IPS-18c (cell line): ENCODE measurements around the gene SDR9C7.
"Not testable (repeated sequence)": the region's sequence is repeated elsewhere in the genome, so short reads cannot be mapped to it uniquely, and the experiment has no call there.

Experiments
- H3K4me3 ChIP-seq: 2 replicates; pipeline ENCODE4 v1.7.0; 2013; ENCODE audit warnings: low read depth, mild to moderate bottlenecking, low read length, moderate library complexity; ENCODE audit not compliant: insufficient read depth
- H3K9me3 ChIP-seq: one replicate; pipeline ENCODE4 v1.6.1; 2013; ENCODE audit warnings: mild to moderate bottlenecking, low read length, moderate library complexity; ENCODE audit not compliant: control insufficient read depth, insufficient read depth

Gene SDR9C7

DNA sequence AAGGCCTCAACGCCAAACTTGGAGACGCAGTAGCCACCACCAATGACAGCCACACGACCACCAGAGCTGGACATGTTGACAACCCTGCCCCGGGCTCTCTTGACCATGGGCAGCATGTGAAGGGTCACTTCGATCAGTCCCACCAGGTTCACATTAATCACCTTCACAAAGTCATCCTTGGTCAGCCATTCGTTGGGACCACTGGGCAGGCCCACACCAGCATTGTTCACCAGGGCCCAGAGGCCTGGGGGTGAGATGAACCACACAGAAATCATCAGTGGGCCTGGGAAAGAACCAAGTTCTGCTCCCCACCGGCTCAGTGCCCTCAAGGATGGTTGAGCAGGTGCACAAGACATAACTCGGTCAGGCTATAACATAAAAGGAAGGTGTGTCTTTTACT lies 4.0 kb downstream of the SDR9C7 start:
- H3K9me3 ChIP-seq, result peaks cover 2% of the 10 kb centered on the region

GRCh38 chr12:56929780-56930179 lies 4.4 kb downstream of the SDR9C7 start:
- no peak overlapping the region for H3K4me3 ChIP-seq
- peaks cover 2% of the 10 kb centered on the region for H3K9me3 ChIP-seq

More for the DNA sequence above, 4.0 kb downstream of the SDR9C7 start:
- no peak overlapping the region for H3K4me3 ChIP-seq

GRCh38 chr12:56928262-56928661 lies 5.9 kb downstream of the SDR9C7 start:
- H3K4me3 ChIP-seq, result no peak overlapping the region
- peaks cover 2% of the 10 kb centered on the region for H3K9me3 ChIP-seq

DNA sequence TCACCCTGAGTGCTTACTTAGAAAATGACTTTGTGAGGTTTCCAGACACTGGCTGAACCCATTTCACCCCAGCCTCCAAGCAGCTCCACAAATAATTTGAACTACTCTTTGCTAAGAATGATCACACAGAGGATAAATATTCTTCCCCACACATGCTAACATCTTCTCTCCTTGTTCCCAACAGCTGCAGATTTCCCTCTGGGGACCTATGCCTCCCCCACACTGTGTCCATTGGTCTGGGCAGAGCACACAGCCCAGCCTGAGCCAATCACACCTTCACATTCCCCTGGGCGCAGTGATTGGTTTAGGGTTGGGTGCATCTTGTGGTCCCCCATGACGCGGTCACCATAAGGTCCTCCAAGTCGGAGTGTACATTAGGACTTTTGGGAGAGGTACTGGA lies 6.9 kb downstream of the SDR9C7 start:
- H3K9me3 ChIP-seq, result peaks cover 2% of the 10 kb centered on the region
- H3K4me3 ChIP-seq, result no peak overlapping the region

GRCh38 chr12:56922031-56922430 lies 12.2 kb downstream of the SDR9C7 start:
- peaks cover 2% of the 10 kb centered on the region for H3K9me3 ChIP-seq
- no peak overlapping the region for H3K4me3 ChIP-seq

DNA sequence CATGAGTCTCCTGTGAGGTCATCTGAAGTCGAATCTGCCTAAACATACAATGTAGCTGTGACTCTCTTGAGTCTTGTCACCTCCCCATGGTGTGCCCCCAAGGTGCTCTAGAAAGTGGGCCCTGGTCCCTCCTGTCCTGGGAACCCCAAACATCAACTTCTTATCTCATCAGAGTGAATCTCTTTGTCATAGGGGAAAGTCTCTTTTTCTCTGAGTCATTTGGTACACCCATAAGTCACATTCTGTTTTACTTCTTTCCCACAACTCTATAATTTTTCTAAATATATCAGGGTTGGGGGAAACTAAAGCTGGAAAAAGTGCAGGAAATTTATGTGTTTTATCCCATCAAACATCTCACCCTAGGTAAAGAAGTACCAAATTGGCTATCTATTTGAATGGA lies 12.9 kb downstream of the SDR9C7 start:
- H3K9me3 ChIP-seq, result peaks cover 2% of the 10 kb centered on the region
- H3K4me3 ChIP-seq, result no peak overlapping the region

- H3K4me3 ChIP-seq, H3K9me3 ChIP-seq: not testable (repeated sequence)
These were observed 16.1 kb downstream of the SDR9C7 start for GRCh38 chr12:56918139-56918538.

DNA sequence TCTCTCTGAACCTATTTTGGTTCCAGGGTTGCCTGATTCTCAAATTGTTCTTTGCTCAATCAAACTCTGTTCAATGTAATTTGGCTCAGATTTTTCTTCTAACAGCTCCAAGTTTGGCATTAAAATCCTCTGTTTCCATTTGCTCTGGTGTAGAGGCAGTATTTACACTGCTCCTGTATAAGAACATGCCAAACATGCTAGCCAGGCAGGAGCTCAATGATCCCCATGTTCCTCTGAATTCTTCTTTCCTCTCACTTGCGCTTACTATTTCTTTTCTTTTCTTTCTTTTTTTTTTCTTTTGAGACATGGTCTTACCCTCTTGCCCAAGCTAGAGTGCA lies 17.2 kb downstream of the SDR9C7 start:
- Histone ChIP-seq H3K9me3 (no peaks in the 10 kb centered on the region), H3K4me3 (no peak overlapping the region)

DNA sequence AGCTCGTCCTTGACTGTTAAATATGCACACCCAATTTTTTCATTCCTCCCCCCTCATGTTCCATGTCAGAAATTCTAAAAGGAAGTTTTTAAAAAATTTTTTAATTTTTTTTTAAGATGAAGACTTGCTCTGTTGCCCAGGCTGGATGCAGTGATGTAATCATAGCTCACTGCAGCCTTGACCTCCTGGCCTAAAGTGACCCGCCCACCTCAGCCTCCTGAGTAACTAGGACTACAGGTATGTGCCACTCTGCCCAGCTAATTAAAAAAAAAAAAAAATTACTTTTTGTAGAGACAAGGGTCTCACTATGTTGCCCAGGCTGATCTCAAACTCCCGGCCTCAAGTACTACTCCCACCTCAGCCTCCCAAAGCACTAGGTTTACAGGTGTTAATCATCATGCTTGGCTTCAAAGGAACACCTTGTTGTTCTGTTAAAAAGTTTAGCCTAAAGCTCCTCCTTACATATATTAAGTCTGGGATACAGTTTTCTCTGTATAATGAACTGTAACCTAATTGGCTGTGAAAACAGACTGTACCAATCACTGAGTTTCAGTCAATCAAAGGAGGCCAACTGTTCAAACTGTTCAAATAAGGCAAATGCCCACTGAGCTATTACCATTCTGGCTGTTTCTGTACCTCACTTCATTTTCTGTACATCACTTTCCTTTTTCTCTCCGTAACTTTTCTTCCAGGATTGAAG lies 17.8 kb downstream of the SDR9C7 start:
- no peak overlapping the region for H3K4me3 ChIP-seq
- H3K9me3 ChIP-seq, result no peaks in the 10 kb centered on the region

- Histone ChIP-seq H3K4me3 (no peak overlapping the region), H3K9me3 (peaks cover 4% of the 10 kb centered on the region)
These were observed 19.5 kb downstream of the SDR9C7 start for GRCh38 chr12:56914724-56915123.

GRCh38 chr12:56914256-56914655 lies 20.0 kb downstream of the SDR9C7 start:
- H3K4me3 ChIP-seq, result no peak overlapping the region
- peaks cover 4% of the 10 kb centered on the region for H3K9me3 ChIP-seq

GRCh38 chr12:56909403-56909802 lies 24.8 kb downstream of the SDR9C7 start:
- H3K9me3 ChIP-seq, H3K4me3 ChIP-seq: not testable (repeated sequence)

DNA sequence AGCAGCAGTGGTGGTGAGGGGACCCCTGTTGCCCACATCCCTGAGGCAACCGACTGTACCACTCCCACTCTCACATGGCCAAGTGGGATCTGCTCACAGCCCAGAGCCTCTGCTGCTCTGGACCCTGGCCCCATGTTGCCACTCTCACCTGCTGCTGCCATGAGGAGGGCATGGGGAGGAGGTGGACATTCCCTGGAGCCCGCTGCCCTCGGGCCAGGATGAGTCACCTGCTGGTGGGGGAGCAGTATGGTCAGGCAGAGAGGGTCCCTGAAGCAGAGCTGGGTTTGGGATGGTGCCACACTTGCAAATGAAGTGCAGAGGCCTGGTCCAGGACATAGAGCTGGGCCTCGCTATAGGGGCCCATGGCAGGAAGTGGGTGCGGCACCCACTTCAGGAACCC lies 26.1 kb downstream of the SDR9C7 start:
- no peak overlapping the region for H3K4me3 ChIP-seq
- peaks cover 4% of the 10 kb centered on the region for H3K9me3 ChIP-seq

GRCh38 chr12:56905852-56906251 lies 28.4 kb downstream of the SDR9C7 start:
- H3K4me3 ChIP-seq, result no peak overlapping the region
- no peaks in the 10 kb centered on the region for H3K9me3 ChIP-seq

GRCh38 chr12:56903374-56903773 lies 30.8 kb downstream of the SDR9C7 start:
- Histone ChIP-seq H3K4me3 (no peak overlapping the region), H3K9me3 (no peaks in the 10 kb centered on the region)

- H3K4me3 ChIP-seq, H3K9me3 ChIP-seq: not testable (repeated sequence)
These were observed 32.9 kb downstream of the SDR9C7 start for GRCh38 chr12:56901313-56901712.

- Histone ChIP-seq H3K4me3 (no peak overlapping the region), H3K9me3 (no peaks in the 10 kb centered on the region)
These were observed 33.6 kb downstream of the SDR9C7 start for GRCh38 chr12:56900583-56900982.

GRCh38 chr12:56898938-56899337 lies 35.3 kb downstream of the SDR9C7 start:
- no peaks in the 10 kb centered on the region for H3K9me3 ChIP-seq
- H3K4me3 ChIP-seq, result no peak overlapping the region

DNA sequence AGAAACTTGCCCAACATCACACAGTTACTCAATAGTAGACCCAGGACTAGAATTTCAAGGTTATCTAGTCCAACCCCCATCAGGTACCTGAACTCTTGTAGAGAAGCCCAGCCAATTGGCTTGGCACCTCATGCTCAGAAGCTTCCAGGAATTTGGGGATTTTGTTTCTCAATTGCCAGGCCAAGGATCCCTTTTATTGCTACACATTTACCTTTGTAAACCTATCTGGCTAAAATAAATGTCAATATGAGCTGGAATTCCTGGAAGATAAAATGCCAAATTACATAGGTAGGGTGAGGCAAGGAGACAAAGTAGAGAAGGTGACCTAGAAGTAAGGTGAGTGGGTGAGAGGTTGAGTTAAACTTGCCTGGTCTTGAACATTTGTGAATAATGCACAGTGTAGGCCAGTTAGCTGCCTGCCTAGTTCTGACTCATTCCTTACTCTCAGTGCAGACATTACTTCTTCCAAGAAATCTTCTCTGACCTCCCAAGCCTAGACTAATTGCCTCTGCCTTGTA lies 36.3 kb downstream of the SDR9C7 start:
- no peaks in the 10 kb centered on the region for H3K9me3 ChIP-seq
- no peak overlapping the region for H3K4me3 ChIP-seq
